Neural crest cell (in vitro differentiated cells): ENCODE results near the gene RER1. TPM values are rescaled to one million over a fixed set of nuclear protein-coding genes. Genes with fewer than 3 reads are reported as not detected.
"Not testable (repeated sequence)": the region's sequence is repeated elsewhere in the genome, so short reads cannot be mapped to it uniquely, and the experiment has no call there.

ENCODE experiments used
- DNase-seq: peaks from one replicate; pipeline ENCODE4 v3.0.0; 2021; ENCODE audit warnings: low read depth, mixed read lengths, low spot score
- H3K27ac Mint-ChIP-seq: one replicate; pipeline ENCODE4 v1.8.0; 2021; ENCODE audit warnings: mild to moderate bottlenecking, mixed read lengths; ENCODE audit not compliant: unreplicated experiment
- H3K27me3 Mint-ChIP-seq: 2 replicates; pipeline ENCODE4 v1.8.0; 2021; ENCODE audit warnings: low read depth, mild to moderate bottlenecking, mixed read lengths
- H3K36me3 Mint-ChIP-seq: 2 replicates; pipeline ENCODE4 v1.8.0; 2021; ENCODE audit warnings: low read depth, mild to moderate bottlenecking, mixed read lengths
- H3K4me1 Mint-ChIP-seq: 2 replicates; pipeline ENCODE4 v1.8.0; 2021; ENCODE audit warnings: mixed read lengths
- H3K4me3 Mint-ChIP-seq: one replicate; pipeline ENCODE4 v1.8.0; 2021; ENCODE audit warnings: mild to moderate bottlenecking, mixed read lengths
- H3K9me3 Mint-ChIP-seq: 2 replicates; pipeline ENCODE4 v1.8.0; 2021; ENCODE audit warnings: mixed read lengths
- CTCF ChIP-seq: fragments of 200-600 bp; sonication (generic); conservative IDR thresholded peaks from 2 replicates; pipeline ENCODE4 v1.5.0; 2021; ENCODE audit warnings: antibody characterized with exemption, mild to moderate bottlenecking
- total RNA-seq: library from RNA; stranded (reverse); gene quantifications from 2 replicates; pipeline ENCODE4 v1.2.1, GENCODE V29; 2021

RER1 gene
- total RNA-seq, 1 donor from 2014 or later, result 108 TPM

GRCh38 chr1:2438641-2439040 is 47.0 kb downstream of the RER1 start:
- H3K27me3 Mint-ChIP-seq, result peaks cover 15% of the 10 kb centered on the region
- H3K9me3 Mint-ChIP-seq, result no peaks in the 10 kb centered on the region
- H3K4me3 Mint-ChIP-seq, result no peak overlapping the region
- no peaks in the 10 kb centered on the region for H3K4me1 Mint-ChIP-seq
- no peak overlapping the region for H3K27ac Mint-ChIP-seq
- no peaks in the 10 kb centered on the region for H3K36me3 Mint-ChIP-seq
- no peak for TF ChIP-seq CTCF
- DNase-seq, result no peak

- Mint-ChIP-seq H3K36me3 (no peaks in the 10 kb centered on the region), H3K4me1 (no peaks in the 10 kb centered on the region), H3K4me3 (no peak overlapping the region), H3K27ac (no peak overlapping the region), H3K9me3 (no peaks in the 10 kb centered on the region), H3K27me3 (peaks cover 20% of the 10 kb centered on the region)
- no peak for TF ChIP-seq CTCF
- DNase-seq, result no peak
These were observed 47.7 kb downstream of the RER1 start for GRCh38 chr1:2439369-2439768.

- not testable (repeated sequence) for H3K4me1 Mint-ChIP-seq, H3K4me3 Mint-ChIP-seq, H3K27ac Mint-ChIP-seq, DNase-seq, H3K36me3 Mint-ChIP-seq, H3K9me3 Mint-ChIP-seq
- H3K27me3 Mint-ChIP-seq, result peaks cover 30% of the 10 kb centered on the region
These were observed 48.7 kb downstream of the RER1 start for GRCh38 chr1:2440346-2440745.

GRCh38 chr1:2441746-2442145 is 50.1 kb downstream of the RER1 start:
- Mint-ChIP-seq H3K27me3 (peaks cover 30% of the 10 kb centered on the region), H3K27ac (no peak overlapping the region), H3K4me3 (no peak overlapping the region), H3K4me1 (no peaks in the 10 kb centered on the region), H3K9me3 (no peaks in the 10 kb centered on the region), H3K36me3 (no peaks in the 10 kb centered on the region)
- DNase-seq, result no peak
- TF ChIP-seq CTCF, result no peak

GRCh38 chr1:2442661-2443060 is 51.0 kb downstream of the RER1 start:
- no peaks in the 10 kb centered on the region for H3K36me3 Mint-ChIP-seq
- no peak overlapping the region for H3K27ac Mint-ChIP-seq

More at GRCh38 chr1:2442661-2443060, 51.0 kb downstream of the RER1 start:
- Mint-ChIP-seq H3K27me3 (peaks cover 30% of the 10 kb centered on the region), H3K9me3 (no peaks in the 10 kb centered on the region), H3K4me3 (no peak overlapping the region), H3K4me1 (peaks cover 4% of the 10 kb centered on the region)
- TF ChIP-seq CTCF, result no peak
- DNase-seq, result no peak
